HepG2 (cell line): ENCODE results near the gene G6PC3. TPM values are rescaled to one million over a fixed set of nuclear protein-coding genes. Genes with fewer than 3 reads are reported as not detected.

Experiments used
- AGO2 ChIP-seq: fragments of 200-400 bp; formaldehyde crosslinking; optimal IDR thresholded peaks from 2 replicates; pipeline ENCODE3; 2017; ENCODE audit warnings: mild to moderate bottlenecking, low read depth, low read length, moderate library complexity
- E2F2 ChIP-seq: sonication (generic); formaldehyde crosslinking; IDR thresholded peaks from 2 replicates; pipeline ENCODE4 v1.4.0; 2020; ENCODE audit warnings: missing genetic modification reagents, borderline replicate concordance
- ETV6 ChIP-seq: sonication (generic); formaldehyde crosslinking; conservative IDR thresholded peaks from 2 replicates; pipeline ENCODE4 v1.4.0; 2020; ENCODE audit warnings: missing genetic modification reagents
- IRF9 ChIP-seq: sonication (generic); formaldehyde crosslinking; IDR thresholded peaks from 2 replicates; pipeline ENCODE4 v1.8.0; 2022; ENCODE audit warnings: missing genetic modification reagents, mild to moderate bottlenecking, borderline replicate concordance
- JUN ChIP-seq: sonication (generic); formaldehyde crosslinking; IDR thresholded peaks from 2 replicates; pipeline ENCODE4 v1.4.0; 2020; ENCODE audit warnings: mild to moderate bottlenecking, missing genetic modification reagents
- POLR2A ChIP-seq, 2 experiments: IDR thresholded peaks; 2 replicates each; pipeline ENCODE4 v1.6.1; 2011; ENCODE audit warnings: low read depth in 2 of 2, low read length in 2 of 2, mild to moderate bottlenecking in 1 of 2, moderate library complexity in 1 of 2; ENCODE audit not compliant: insufficient read depth in 1 of 2
- POLR2G ChIP-seq: fragments of 200-400 bp; formaldehyde crosslinking; IDR thresholded peaks from 2 replicates; pipeline ENCODE4 v1.6.1; 2018; ENCODE audit warnings: mild to moderate bottlenecking, low read depth, low read length, moderate library complexity
- PRDM4 ChIP-seq: sonication (generic); formaldehyde crosslinking; IDR thresholded peaks from 2 replicates; pipeline ENCODE4 v1.9.0; 2021; ENCODE audit warnings: missing genetic modification reagents, borderline replicate concordance
- RAD21 ChIP-seq: fragments of 450-650 bp; formaldehyde crosslinking; IDR thresholded peaks from 2 replicates; pipeline ENCODE4 v1.5.0; 2020; ENCODE audit warnings: mild to moderate bottlenecking
- RBFOX2 ChIP-seq: fragments of 200-400 bp; formaldehyde crosslinking; IDR thresholded peaks from 2 replicates; pipeline ENCODE4 v1.6.1; 2017; ENCODE audit warnings: low read depth, mild to moderate bottlenecking, low read length
- TMF1 ChIP-seq: sonication (generic); formaldehyde crosslinking; IDR thresholded peaks from 2 replicates; pipeline ENCODE4 v1.8.1; 2022; ENCODE audit warnings: low read depth, missing genetic modification reagents
- ZBTB44 ChIP-seq: sonication (generic); formaldehyde crosslinking; IDR thresholded peaks from 2 replicates; pipeline ENCODE4 v1.4.0; 2020; ENCODE audit warnings: missing genetic modification reagents
- ZFAT ChIP-seq: sonication (generic); formaldehyde crosslinking; conservative IDR thresholded peaks from 2 replicates; pipeline ENCODE4 v1.8.1; 2023; ENCODE audit warnings: missing genetic modification reagents, inconsistent platforms
- ZNF18 ChIP-seq: sonication (generic); formaldehyde crosslinking; IDR thresholded peaks from 2 replicates; pipeline ENCODE4 v1.8.0; 2022; ENCODE audit warnings: mild to moderate bottlenecking, missing genetic modification reagents; ENCODE audit not compliant: insufficient replicate concordance
- ZNF30 ChIP-seq: sonication (generic); formaldehyde crosslinking; IDR thresholded peaks from 2 replicates; pipeline ENCODE4 v1.5.0; 2020; ENCODE audit warnings: mild to moderate bottlenecking, missing genetic modification reagents
- ZNF335 ChIP-seq: sonication (generic); formaldehyde crosslinking; IDR thresholded peaks from 2 replicates; pipeline ENCODE4 v1.4.0; 2020; ENCODE audit warnings: missing genetic modification reagents
- ZNF550 ChIP-seq: sonication (generic); formaldehyde crosslinking; IDR thresholded peaks from 2 replicates; pipeline ENCODE4 v1.4.0; 2020; ENCODE audit warnings: mild to moderate bottlenecking, missing genetic modification reagents, borderline replicate concordance
- ZNF589 ChIP-seq: sonication (generic); formaldehyde crosslinking; conservative IDR thresholded peaks from 2 replicates; pipeline ENCODE4 v1.8.0; 2022; ENCODE audit warnings: mild to moderate bottlenecking, moderate library complexity, missing genetic modification reagents
- ZNF709 ChIP-seq: sonication (generic); formaldehyde crosslinking; IDR thresholded peaks from 2 replicates; pipeline ENCODE4 v1.5.0; 2020; ENCODE audit warnings: mild to moderate bottlenecking, missing genetic modification reagents
- ZNF772 ChIP-seq: sonication (generic); formaldehyde crosslinking; IDR thresholded peaks from 2 replicates; pipeline ENCODE4 v1.5.0; 2020; ENCODE audit warnings: mild to moderate bottlenecking, missing genetic modification reagents
- polyA plus RNA-seq, 8 experiments: library from polyadenylated mRNA; depleted of rRNA in 3 of 8; stranded (reverse) in 7 of 8; unstranded in 1 of 8; fragments of >200 nt; fragmentation: Illumina TruSeq in 4 of 8; extraction: Trizol in 4 of 8; gene quantifications; 2 replicates each; pipeline versions ENCODE4 v1.2.1 to v1.2.3, GENCODE V29; 2011 to 2016; ENCODE audit warnings: low read depth in 4 of 8, missing spikeins in 1 of 8, mixed read lengths in 1 of 8; ENCODE audit not compliant: insufficient read depth in 1 of 8
- total RNA-seq, 5 experiments: library from RNA; depleted of rRNA; stranded (reverse); fragments of >200 nt; fragmentation: Illumina TruSeq; extraction: Trizol; gene quantifications; 2 replicates each; pipeline ENCODE4 v1.2.3, GENCODE V29; 2016; ENCODE audit warnings: low read depth in 1 of 5

G6PC3 gene
- total and polyA plus RNA-seq, 2 of the 13 experiments (the other 11 are each of a cell fraction or from before 2014, with no cell fraction given), result 38.5 to 75.8 TPM

- TF ChIP-seq ZBTB44 (CRISPR knock-in tag) (no peak), ZNF550 (no peak), ZFAT (no peak), JUN (CRISPR knock-in tag) (peak; percentile 95), TMF1 (no peak), PRDM4 (no peak), ZNF772 (CRISPR knock-in tag) (peak; percentile 43; the same call in 1 of the 2 replicates), RBFOX2 (no peak), ZNF18 (CRISPR knock-in tag) (peak; percentile 77), POLR2A (IDR thresholded peaks at IDR 0.05; ENCODE audit: insufficient read depth in 1 of 2, low read depth in 2 of 2, low read length in 2 of 2) (peak; percentile 47 to 66; a peak in 3 of 4 replicates), E2F2 (CRISPR knock-in tag) (peak; percentile 50; the same call in 1 of the 2 replicates), ZNF589 (CRISPR knock-in tag) (0 out of 2 replicates have a peak, but pooled peaks have one; percentile 60), RAD21 (CRISPR knock-in tag) (no peak; the same call in 1 of the 2 replicates), IRF9 (CRISPR knock-in tag) (peak; percentile 76; the same call in 1 of the 2 replicates), ZNF30 (no peak), ZNF709 (CRISPR knock-in tag) (0 out of 2 replicates have a peak, but pooled peaks have one; percentile 33), AGO2 (peak; percentile 65), POLR2G (peak; percentile 59), ETV6 (peak; percentile 41; the same call in 1 of the 2 replicates), ZNF335 (CRISPR knock-in tag) (0 out of 2 replicates have a peak, but pooled peaks have one; percentile 47)
These were observed 38.1 kb downstream of the G6PC3 start (continued) for GRCh38 chr17:44108440-44109311.
